SU-DHL-6 (cell line): ENCODE results near the gene WDR33.

Experiments
- EZH2phosphoT487 ChIP-seq: fragments of 200-600 bp; sonication (generic), shearing (Covaris generic); conservative IDR thresholded peaks from 2 replicates; pipeline ENCODE4 v1.6.1; 2018; ENCODE audit warnings: mild to moderate bottlenecking, antibody characterized with exemption, low read length, moderate library complexity, mixed read lengths
- TF ChIP-seq, protein P1 (sequence below): fragments of 200-600 bp; sonication (generic); IDR thresholded peaks from one replicate; pipeline ENCODE4 v1.5.1; 2017; ENCODE audit warnings: antibody characterized with exemption, mild to moderate bottlenecking, low read length, moderate library complexity; ENCODE audit not compliant: insufficient read depth, poor library complexity, severe bottlenecking

DNA sequence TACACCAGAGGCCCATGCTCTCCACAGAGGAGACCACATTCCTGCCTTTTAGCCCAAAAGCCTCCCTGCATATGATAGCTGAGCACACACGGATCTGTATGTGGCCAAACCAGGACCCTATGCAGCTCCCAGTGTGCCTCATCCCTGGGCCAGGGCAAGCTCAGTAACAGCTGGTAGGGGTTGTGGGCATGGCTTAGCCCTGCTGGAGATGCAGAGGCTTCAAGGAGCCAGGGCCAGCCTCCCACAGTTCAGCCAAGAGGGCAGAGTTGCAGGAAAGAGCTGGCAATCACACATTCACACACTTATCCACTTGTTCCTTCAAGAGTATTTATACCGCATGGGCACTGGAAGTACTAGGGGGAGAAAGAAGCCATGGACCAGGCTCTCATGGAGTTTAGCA lies 134.1 kb downstream of the WDR33 start:
- TF ChIP-seq, protein P1, sequence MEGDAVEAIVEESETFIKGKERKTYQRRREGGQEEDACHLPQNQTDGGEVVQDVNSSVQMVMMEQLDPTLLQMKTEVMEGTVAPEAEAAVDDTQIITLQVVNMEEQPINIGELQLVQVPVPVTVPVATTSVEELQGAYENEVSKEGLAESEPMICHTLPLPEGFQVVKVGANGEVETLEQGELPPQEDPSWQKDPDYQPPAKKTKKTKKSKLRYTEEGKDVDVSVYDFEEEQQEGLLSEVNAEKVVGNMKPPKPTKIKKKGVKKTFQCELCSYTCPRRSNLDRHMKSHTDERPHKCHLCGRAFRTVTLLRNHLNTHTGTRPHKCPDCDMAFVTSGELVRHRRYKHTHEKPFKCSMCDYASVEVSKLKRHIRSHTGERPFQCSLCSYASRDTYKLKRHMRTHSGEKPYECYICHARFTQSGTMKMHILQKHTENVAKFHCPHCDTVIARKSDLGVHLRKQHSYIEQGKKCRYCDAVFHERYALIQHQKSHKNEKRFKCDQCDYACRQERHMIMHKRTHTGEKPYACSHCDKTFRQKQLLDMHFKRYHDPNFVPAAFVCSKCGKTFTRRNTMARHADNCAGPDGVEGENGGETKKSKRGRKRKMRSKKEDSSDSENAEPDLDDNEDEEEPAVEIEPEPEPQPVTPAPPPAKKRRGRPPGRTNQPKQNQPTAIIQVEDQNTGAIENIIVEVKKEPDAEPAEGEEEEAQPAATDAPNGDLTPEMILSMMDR = no peak
- TF ChIP-seq EZH2phosphoT487 = no peak
